Esophagus squamous epithelium (tissue), 4 donors: Measurements from ENCODE around the gene DCUN1D3.

ENCODE experiments used
- CTCF ChIP-seq, 6 experiments: fragments of 450-650 bp in 4 of 6; fragments of 200-600 bp in 2 of 6; sonication (generic) in 2 of 6; IDR thresholded peaks; one replicate each; pipeline ENCODE4 v1.5.1; 2016 to 2019; ENCODE audit warnings: antibody characterized with exemption in 6 of 6, mild to moderate bottlenecking in 4 of 6, moderate library complexity in 4 of 6
- POLR2A ChIP-seq, 4 donors: fragments of 450-650 bp; IDR thresholded peaks; one replicate each; pipeline ENCODE4 v1.6.1; 2017; ENCODE audit warnings: antibody characterized with exemption in 4 of 4, mild to moderate bottlenecking in 4 of 4, moderate library complexity in 3 of 4

GRCh38 chr16:20930365-20930690 lies 30.2 kb upstream of the DCUN1D3 start:
- TF ChIP-seq CTCF (IDR thresholded peaks at IDR 0.05), result no peak
- no peak for TF ChIP-seq POLR2A (IDR thresholded peaks at IDR 0.05)
